IMR-90 (cell line): ENCODE results near the gene MAML1. TPM values are rescaled to one million over a fixed set of nuclear protein-coding genes. Genes with fewer than 3 reads are reported as not detected.

ENCODE experiments used
- ATAC-seq: fragments of 200-7000 bp; cut with Tn5 transposase; 2 replicates; pipeline ENCODE4 v1.9.1; 2020; ENCODE audit warnings: low read depth, mild to moderate bottlenecking, moderate library complexity
- BruUV-seq: library from RNA; stranded (reverse); fragments of 400-500 nt; replicated peaks from 2 replicates; lab custom pipeline; 2021; lab: Mats Ljungman, UMichigan
- CTCF ChIA-PET: fragments of 300-600 bp; formaldehyde crosslinking; extraction: SDS; loops from one replicate; lab custom pipeline; 2021; ENCODE audit warnings: antibody characterized with exemption; lab: Yijun Ruan, JAX
- POLR2A ChIA-PET: fragments of 300-600 bp; sonication (Branson Sonifier 250); formaldehyde crosslinking; loops from one replicate; lab custom pipeline; 2022; ENCODE audit warnings: antibody characterized with exemption; ENCODE audit not compliant: unreplicated experiment; lab: Charles Lee
- DNase-seq: peaks from one replicate; pipeline ENCODE4 v3.0.0; 2013
- H2AFZ ChIP-seq: replicated peaks from 2 replicates; pipeline ENCODE3; 2013; ENCODE audit warnings: low read length, mild to moderate bottlenecking; ENCODE audit not compliant: poor library complexity
- H2AK5ac ChIP-seq: 2 replicates; pipeline ENCODE4 v1.6.1; 2013; ENCODE audit warnings: low read depth, low read length, inconsistent platforms
- H2AK9ac ChIP-seq: replicated peaks from 2 replicates; pipeline ENCODE3; 2013; ENCODE audit warnings: mild to moderate bottlenecking, low read depth, low read length, moderate library complexity; ENCODE audit not compliant: poor library complexity
- H2BK120ac ChIP-seq: 2 replicates; pipeline ENCODE4 v1.6.1; 2013; ENCODE audit warnings: low read depth, low read length, inconsistent platforms
- H2BK15ac ChIP-seq: 3 replicates; pipeline ENCODE4 v1.6.1; 2013; ENCODE audit warnings: low read depth, low read length, inconsistent platforms
- H2BK20ac ChIP-seq: 2 replicates; pipeline ENCODE4 v1.6.1; 2013; ENCODE audit warnings: low read depth, mild to moderate bottlenecking, inconsistent platforms, low read length, moderate library complexity
- H2BK5ac ChIP-seq: 2 replicates; pipeline ENCODE4 v1.6.1; 2013; ENCODE audit warnings: mild to moderate bottlenecking, low read depth, low read length, inconsistent platforms; ENCODE audit not compliant: poor library complexity, severe bottlenecking
- H3K14ac ChIP-seq: replicated peaks from 2 replicates; pipeline ENCODE4 v1.6.1; 2013; ENCODE audit warnings: low read depth, low read length, inconsistent platforms
- H3K18ac ChIP-seq: 2 replicates; pipeline ENCODE4 v1.6.1; 2013; ENCODE audit warnings: low read depth, low read length, control low read depth
- H3K23ac ChIP-seq: 2 replicates; pipeline ENCODE4 v1.6.1; 2013; ENCODE audit warnings: low read depth, low read length, inconsistent platforms
- H3K27ac ChIP-seq: 2 replicates; pipeline ENCODE4 v1.5.1; 2013; ENCODE audit warnings: mild to moderate bottlenecking, control low read depth, low read length; ENCODE audit not compliant: insufficient read depth
- H3K27me3 ChIP-seq: 2 replicates; pipeline ENCODE4 v1.6.1; 2013; ENCODE audit warnings: low read length; ENCODE audit not compliant: control insufficient read depth, insufficient read depth
- H3K36me3 ChIP-seq: 2 replicates; pipeline ENCODE4 v1.6.1; 2013; ENCODE audit warnings: low read length, mixed read lengths; ENCODE audit not compliant: control insufficient read depth, insufficient read depth
- H3K4ac ChIP-seq: 2 replicates; pipeline ENCODE4 v1.6.1; 2013; ENCODE audit warnings: low read depth, low read length, inconsistent platforms
- H3K4me1 ChIP-seq: 2 replicates; pipeline ENCODE4 v1.6.1; 2013; ENCODE audit warnings: low read length, mixed read lengths; ENCODE audit not compliant: control insufficient read depth, insufficient read depth
- H3K4me2 ChIP-seq: 2 replicates; pipeline ENCODE4 v1.6.1; 2013; ENCODE audit warnings: low read depth, mild to moderate bottlenecking, control low read depth, low read length, moderate library complexity
- H3K4me3 ChIP-seq: 2 replicates; pipeline ENCODE4 v1.5.1; 2013; ENCODE audit warnings: low read depth, mild to moderate bottlenecking, control low read depth, low read length, moderate library complexity; ENCODE audit not compliant: insufficient read depth
- H3K56ac ChIP-seq: 2 replicates; pipeline ENCODE4 v1.6.1; 2013; ENCODE audit warnings: low read length, inconsistent platforms; ENCODE audit not compliant: insufficient read depth; ENCODE audit errors: extremely low read depth
- H3K79me1 ChIP-seq, 2 experiments: 2 replicates each; pipeline ENCODE4 v1.6.1; 2013; ENCODE audit warnings: low read length in 2 of 2, inconsistent platforms in 1 of 2, low read depth in 1 of 2
- H3K9ac ChIP-seq: 2 replicates; pipeline ENCODE4 v1.6.1; 2013; ENCODE audit warnings: low read depth, low read length, control low read depth
- H3K9me1 ChIP-seq: 2 replicates; pipeline ENCODE4 v1.6.1; 2013; ENCODE audit warnings: low read length, inconsistent platforms; ENCODE audit not compliant: insufficient read depth
- H3K9me3 ChIP-seq: 2 replicates; pipeline ENCODE4 v1.6.1; 2013; ENCODE audit warnings: low read length; ENCODE audit not compliant: control insufficient read depth, insufficient read depth
- H4K20me1 ChIP-seq: 2 replicates; pipeline ENCODE4 v1.6.1; 2013; ENCODE audit warnings: low read length, inconsistent platforms; ENCODE audit not compliant: insufficient read depth
- H4K5ac ChIP-seq: 2 replicates; pipeline ENCODE4 v1.6.1; 2013; ENCODE audit warnings: mild to moderate bottlenecking, low read depth, low read length, control low read depth
- H4K8ac ChIP-seq, 2 experiments: 2 replicates each; pipeline ENCODE4 v1.6.1; 2013; ENCODE audit warnings: low read depth in 2 of 2, low read length in 2 of 2, control low read depth in 1 of 2, inconsistent platforms in 1 of 2
- H4K91ac ChIP-seq: 2 replicates; pipeline ENCODE4 v1.6.1; 2013; ENCODE audit warnings: low read depth, low read length, inconsistent platforms; ENCODE audit not compliant: insufficient read depth
- BHLHE40 ChIP-seq: fragments of 150-350 bp; IDR thresholded peaks from 2 replicates; pipeline ENCODE4 v1.6.1; 2016; ENCODE audit warnings: mild to moderate bottlenecking, low read depth, low read length
- CEBPB ChIP-seq: IDR thresholded peaks from 2 replicates; pipeline ENCODE4 v1.6.1; 2012; ENCODE audit warnings: low read depth, low read length, improper control_type of control experiment
- CHD1 ChIP-seq: IDR thresholded peaks from 2 replicates; pipeline ENCODE4 v1.6.1; 2012; ENCODE audit warnings: low read depth, low read length, improper control_type of control experiment
- FOS ChIP-seq: fragments of 150-350 bp; IDR thresholded peaks from 2 replicates; pipeline ENCODE4 v1.6.1; 2016; ENCODE audit warnings: low read depth, low read length
- MAFK ChIP-seq: IDR thresholded peaks from 2 replicates; pipeline ENCODE4 v1.6.1; 2012; ENCODE audit warnings: low read depth, low read length, improper control_type of control experiment
- MAZ ChIP-seq: IDR thresholded peaks from 2 replicates; pipeline ENCODE4 v1.6.1; 2012; ENCODE audit warnings: low read depth, mild to moderate bottlenecking, low read length, improper control_type of control experiment, moderate library complexity, borderline replicate concordance
- MXI1 ChIP-seq: IDR thresholded peaks from 2 replicates; pipeline ENCODE4 v1.6.1; 2012; ENCODE audit warnings: low read depth, mild to moderate bottlenecking, low read length, moderate library complexity, borderline replicate concordance
- POLR2A ChIP-seq: IDR thresholded peaks from 2 replicates; pipeline ENCODE4 v1.6.1; 2012; ENCODE audit warnings: mild to moderate bottlenecking, low read depth, low read length
- RAD21 ChIP-seq: IDR thresholded peaks from 2 replicates; pipeline ENCODE4 v1.6.1; 2012; ENCODE audit warnings: low read length, improper control_type of control experiment
- RCOR1 ChIP-seq: IDR thresholded peaks from 2 replicates; pipeline ENCODE4 v1.6.1; 2012; ENCODE audit warnings: mild to moderate bottlenecking, low read length, improper control_type of control experiment; ENCODE audit not compliant: insufficient replicate concordance
- RFX5 ChIP-seq: IDR thresholded peaks from 2 replicates; pipeline ENCODE4 v1.8.0; 2012; ENCODE audit warnings: low read depth, mild to moderate bottlenecking, low read length, moderate library complexity
- SMC3 ChIP-seq: fragments of 150-350 bp; IDR thresholded peaks from 2 replicates; pipeline ENCODE4 v1.6.1; 2016; ENCODE audit warnings: low read depth, mild to moderate bottlenecking, antibody characterized with exemption, low read length, moderate library complexity
- USF2 ChIP-seq: fragments of 150-350 bp; IDR thresholded peaks from 2 replicates; pipeline ENCODE4 v1.6.1; 2017; ENCODE audit warnings: mild to moderate bottlenecking, antibody characterized with exemption, low read length, low read depth
- WGBS, 2 experiments: methylation state at CpG; one replicate each; pipeline versions ENCODE4 v1.1.5 to v1.1.7; 2013; ENCODE audit warnings: missing lambda C conversion rate in 2 of 2; ENCODE audit not compliant: insufficient read length in 1 of 2; ENCODE audit errors: extremely low coverage in 2 of 2; 5-methylcytosine and 5-hydroxymethylcytosine counted together
- dilution Hi-C: fragments of 300-500 bp; cut with HindIII; formaldehyde crosslinking; loops from one replicate; pipeline ENCODE4 v1.14.3; 2018; ENCODE audit warnings: low sequenced_read_pairs; ENCODE audit not compliant: unreplicated experiment
- in situ Hi-C: fragments of 300-500 bp; cut with MboI; formaldehyde crosslinking; loops from 3 replicates; pipeline ENCODE4 v1.14.3; 2019; ENCODE audit warnings: low sequenced_read_pairs, inconsistent platforms, mixed read lengths
- intact Hi-C: fragments of 100-400 bp; cut with micrococcal nuclease; formaldehyde crosslinking; loops from 2 replicates; pipeline ENCODE4 v1.10.0; 2022
- polyA plus RNA-seq, 3 experiments: library from polyadenylated mRNA; depleted of rRNA; stranded (reverse); fragments of >200 nt; gene quantifications; 2 replicates each; pipeline ENCODE4 v1.2.3, GENCODE V29; 2012; ENCODE audit warnings: low replicate concordance in 1 of 3
- total RNA-seq: library from RNA; depleted of rRNA; stranded (reverse); fragments of >200 nt; gene quantifications from 2 replicates; pipeline ENCODE4 v1.2.3, GENCODE V29; 2012
- TF ChIP-seq, protein P1 (sequence below): fragments of 150-350 bp; IDR thresholded peaks from 2 replicates; pipeline ENCODE4 v1.6.1; 2016; ENCODE audit warnings: low read depth, mild to moderate bottlenecking, low read length, moderate library complexity, borderline replicate concordance

Gene MAML1
- total and polyA plus RNA-seq, 2 of the 4 experiments (the other 2 are of a cell fraction): 4.7 to 10.2 TPM

GRCh38 chr5:179753971-179754370 lies 21.3 kb downstream of the MAML1 start:
- no peak overlapping the region for H3K23ac ChIP-seq
- H3K4ac ChIP-seq: no peak overlapping the region
- H2BK5ac ChIP-seq: no peak overlapping the region
- H2BK15ac ChIP-seq: no peak overlapping the region
- ChIA-PET POLR2A (no interaction called here), CTCF (no interaction called here)
- 100% methylated on average over 3 of the region's 5 CpGs; no CpG with 5 or more reads in 1 of the 2 experiments for WGBS, 2 experiments
- H3K4me3 ChIP-seq: no peak overlapping the region
- H3K4me1 ChIP-seq: peaks cover 4% of the 10 kb centered on the region
- no peak overlapping the region for H3K27ac ChIP-seq
- no peak overlapping the region for H4K91ac ChIP-seq
- ATAC-seq: no peak
- H3K79me1 ChIP-seq: peaks cover 22 to 72% of the 10 kb centered on the region in 2 experiments
- H3K36me3 ChIP-seq: peaks cover 8% of the 10 kb centered on the region
- BruUV-seq: no TSS peak
- H3K18ac ChIP-seq: no peak overlapping the region
- no peak overlapping the region for H3K4me2 ChIP-seq
- H4K20me1 ChIP-seq: peaks cover 82% of the 10 kb centered on the region
- peaks cover 10% of the 10 kb centered on the region for H3K9me1 ChIP-seq
- no peak overlapping the region for H3K56ac ChIP-seq
- H3K14ac ChIP-seq: no peak overlapping the region
- H2BK120ac ChIP-seq: no peak overlapping the region
- no peak overlapping the region for H2AK5ac ChIP-seq
- TF ChIP-seq CHD1: no peak
- TF ChIP-seq RCOR1: no peak
- no peak for TF ChIP-seq FOS
- no peak for TF ChIP-seq BHLHE40
- TF ChIP-seq MXI1: no peak
- no peak for TF ChIP-seq MAZ
- TF ChIP-seq SMC3: no peak
- TF ChIP-seq USF2: no peak
- no peak for TF ChIP-seq CEBPB
- no peak for TF ChIP-seq POLR2A
- TF ChIP-seq, protein P1, sequence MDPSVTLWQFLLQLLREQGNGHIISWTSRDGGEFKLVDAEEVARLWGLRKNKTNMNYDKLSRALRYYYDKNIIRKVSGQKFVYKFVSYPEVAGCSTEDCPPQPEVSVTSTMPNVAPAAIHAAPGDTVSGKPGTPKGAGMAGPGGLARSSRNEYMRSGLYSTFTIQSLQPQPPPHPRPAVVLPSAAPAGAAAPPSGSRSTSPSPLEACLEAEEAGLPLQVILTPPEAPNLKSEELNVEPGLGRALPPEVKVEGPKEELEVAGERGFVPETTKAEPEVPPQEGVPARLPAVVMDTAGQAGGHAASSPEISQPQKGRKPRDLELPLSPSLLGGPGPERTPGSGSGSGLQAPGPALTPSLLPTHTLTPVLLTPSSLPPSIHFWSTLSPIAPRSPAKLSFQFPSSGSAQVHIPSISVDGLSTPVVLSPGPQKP: no peak
- no peak for TF ChIP-seq MAFK
- no peak for TF ChIP-seq RFX5
- no peak for TF ChIP-seq RAD21
- intact Hi-C loops (no loop called here), dilution Hi-C loops (no loop called here), in situ Hi-C loops (no loop called here)
- H3K9ac ChIP-seq: no peak overlapping the region
- no peak overlapping the region for H4K8ac ChIP-seq
- no peak overlapping the region for H4K5ac ChIP-seq
- no peak overlapping the region for H2BK20ac ChIP-seq
- no peaks in the 10 kb centered on the region for H3K9me3 ChIP-seq
- no peak for DNase-seq
- no peak overlapping the region for H2AK9ac ChIP-seq
- H2AFZ ChIP-seq: no peak overlapping the region
- no peaks in the 10 kb centered on the region for H3K27me3 ChIP-seq
